ENCODE results near the gene PARK7.

GRCh38 chr1:7912145-7912544, 49.4 kb upstream of the PARK7 start:
- TF ChIP-seq CTCF (conservative IDR thresholded peaks at IDR 0.05; ENCODE audit: low read length) (no peak), EZH2phosphoT487 (IDR thresholded peaks at IDR 0.05; ENCODE audit: borderline replicate concordance, low read depth, low read length) (no peak)
